ENCODE results near the gene CLEC2A. TPM values are rescaled to one million over a fixed set of nuclear protein-coding genes. Genes with fewer than 3 reads are reported as not detected.

CLEC2A gene
- total RNA-seq, 4 donors from 2014 or later = not detected

GRCh38 chr12:9864913-9865675 is 67.1 kb downstream of the CLEC2A start:
- H3K9me3 ChIP-seq = no peaks in the 10 kb centered on the region
- no peak for ATAC-seq
- H3K4me1 ChIP-seq = peaks cover under 1 to 9% of the 10 kb centered on the region in 2 donors
- DNase-seq = no peak
- H3K36me3 ChIP-seq = no peaks in the 10 kb centered on the region
- TF ChIP-seq POLR2A (IDR thresholded peaks at IDR 0.05) (no peak), CTCF (IDR thresholded peaks at IDR 0.05 in 4 of 5, conservative IDR thresholded peaks at IDR 0.05 in 1 of 5) (no peak)
- H3K4me3 ChIP-seq = peak overlapping the region in 3 of 4 donors; percentile 20 to 60 (median 55)
- no peaks in the 10 kb centered on the region for H3K27me3 ChIP-seq
- intact Hi-C loops (cut with DNase I; ENCODE audit: low total_unique reads) = no loop called here
- H3K27ac ChIP-seq = peak overlapping the region in 3 of 4 donors; percentile 81 to 88 (median 85)
- in situ Hi-C loops (cut with MboI; ENCODE audit: low sequenced_read_pairs in 4 of 4) = no loop called here

Other genes with a start within 250 kb of the CLEC2A start
- not detected for gene CLECL1, start 199.3 kb downstream of the CLEC2A start, total RNA-seq
- under 1 TPM in 3 of 4 donors, not detected in 1; 0.41 to 0.72 (median 0.51) TPM for gene CD69, start 171.5 kb downstream of the CLEC2A start, total RNA-seq
- gene KLRF1, start 104.9 kb downstream of the CLEC2A start, total RNA-seq = not detected
- 10 to 100 TPM in 2 of 4 donors, 1 to 10 TPM in 2; 3.1 to 14.4 (median 10.7) TPM for gene CLEC2B, start 63.0 kb downstream of the CLEC2A start, total RNA-seq
- gene KLRF2, start 50.9 kb downstream of the CLEC2A start, total RNA-seq = not detected
- under 1 TPM in 2 of 4 donors, not detected in 2; 0.49 to 0.98 TPM for gene CLEC12A, start 39.0 kb upstream of the CLEC2A start, total RNA-seq
- gene CLEC1B, start 66.8 kb upstream of the CLEC2A start, total RNA-seq = under 1 TPM in 1 of 4 donors, not detected in 3; 0.53 TPM
- not detected for gene CLEC12B, start 78.3 kb upstream of the CLEC2A start, total RNA-seq
- not detected for gene CLEC9A, start 98.3 kb upstream of the CLEC2A start, total RNA-seq
- 1 to 10 TPM in 3 of 4 donors, under 1 TPM in 1; 1.00 to 3.6 (median 1.6) TPM for gene CLEC1A, start 166.6 kb upstream of the CLEC2A start, total RNA-seq
- 10 to 100 TPM in 1 of 4 donors, 1 to 10 TPM in 3; 1.1 to 40.7 (median 3.6) TPM for gene CLEC7A, start 197.8 kb upstream of the CLEC2A start, total RNA-seq
- gene OLR1, start 239.8 kb upstream of the CLEC2A start, total RNA-seq = under 1 TPM in 1 of 4 donors, not detected in 3; 0.42 TPM
- not detected for gene TMEM52B, start 246.7 kb upstream of the CLEC2A start, total RNA-seq